LNCaP clone FGC (cell line): ENCODE measurements around the gene CDK9.

Experiments
- DNase-seq: peaks from one replicate; pipeline ENCODE4 v3.0.0-alpha.2; 2011; ENCODE audit warnings: low read depth
- H3K4me3 ChIP-seq: 2 replicates; pipeline ENCODE4 v1.5.1; 2011; ENCODE audit warnings: mild to moderate bottlenecking, low read depth, low read length, control low read depth
- TF ChIP-seq, protein P1 (sequence below): IDR thresholded peaks from 2 replicates; pipeline ENCODE4 v1.5.1; 2012; ENCODE audit warnings: mild to moderate bottlenecking; ENCODE audit not compliant: control insufficient read depth, insufficient read depth; ENCODE audit errors: extremely low read depth

Gene CDK9

GRCh38 chr9:127770583-127770904, 15.3 kb upstream of the CDK9 start:
- TF ChIP-seq, protein P1, sequence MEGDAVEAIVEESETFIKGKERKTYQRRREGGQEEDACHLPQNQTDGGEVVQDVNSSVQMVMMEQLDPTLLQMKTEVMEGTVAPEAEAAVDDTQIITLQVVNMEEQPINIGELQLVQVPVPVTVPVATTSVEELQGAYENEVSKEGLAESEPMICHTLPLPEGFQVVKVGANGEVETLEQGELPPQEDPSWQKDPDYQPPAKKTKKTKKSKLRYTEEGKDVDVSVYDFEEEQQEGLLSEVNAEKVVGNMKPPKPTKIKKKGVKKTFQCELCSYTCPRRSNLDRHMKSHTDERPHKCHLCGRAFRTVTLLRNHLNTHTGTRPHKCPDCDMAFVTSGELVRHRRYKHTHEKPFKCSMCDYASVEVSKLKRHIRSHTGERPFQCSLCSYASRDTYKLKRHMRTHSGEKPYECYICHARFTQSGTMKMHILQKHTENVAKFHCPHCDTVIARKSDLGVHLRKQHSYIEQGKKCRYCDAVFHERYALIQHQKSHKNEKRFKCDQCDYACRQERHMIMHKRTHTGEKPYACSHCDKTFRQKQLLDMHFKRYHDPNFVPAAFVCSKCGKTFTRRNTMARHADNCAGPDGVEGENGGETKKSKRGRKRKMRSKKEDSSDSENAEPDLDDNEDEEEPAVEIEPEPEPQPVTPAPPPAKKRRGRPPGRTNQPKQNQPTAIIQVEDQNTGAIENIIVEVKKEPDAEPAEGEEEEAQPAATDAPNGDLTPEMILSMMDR, result no peak
- H3K4me3 ChIP-seq, result peak overlapping the region; percentile 47
- DNase-seq, result no peak

DNA sequence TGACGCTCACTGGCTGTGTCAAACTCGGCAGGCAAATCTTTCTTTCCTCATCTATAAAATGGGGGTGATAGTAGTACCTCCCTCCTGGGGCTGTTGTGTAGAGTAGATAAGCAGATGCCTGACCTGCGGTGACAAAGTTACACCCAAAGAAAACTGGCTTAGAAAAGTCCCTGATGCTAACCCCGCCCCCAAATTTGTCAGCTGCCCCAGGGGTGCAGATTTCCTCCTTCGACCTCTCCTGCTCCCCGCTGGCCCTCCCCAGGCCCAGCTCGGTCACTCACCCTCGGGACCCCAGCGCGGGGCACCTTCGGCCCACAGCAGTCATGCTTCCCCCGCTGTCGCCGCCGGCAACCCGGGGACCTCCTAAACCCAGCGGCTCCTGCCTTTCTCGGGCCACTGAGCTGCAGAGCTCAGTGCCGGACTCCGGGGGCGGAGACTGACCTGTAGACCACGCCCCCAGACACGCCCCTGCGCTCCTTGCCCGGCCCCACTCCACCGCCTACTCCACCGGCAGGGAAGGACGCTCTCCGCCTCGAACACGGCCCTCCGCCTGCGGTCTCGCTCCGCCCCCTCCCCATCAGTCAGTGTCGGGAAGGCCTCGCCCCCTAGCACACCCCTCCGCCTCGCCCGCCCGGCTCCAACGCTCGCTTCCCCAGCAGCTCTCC, 14.8 kb upstream of the CDK9 start:
- DNase-seq, result peak; percentile 89
- H3K4me3 ChIP-seq, result peak overlapping the region; percentile 47
- TF ChIP-seq, protein P1, result no peak

DNA sequence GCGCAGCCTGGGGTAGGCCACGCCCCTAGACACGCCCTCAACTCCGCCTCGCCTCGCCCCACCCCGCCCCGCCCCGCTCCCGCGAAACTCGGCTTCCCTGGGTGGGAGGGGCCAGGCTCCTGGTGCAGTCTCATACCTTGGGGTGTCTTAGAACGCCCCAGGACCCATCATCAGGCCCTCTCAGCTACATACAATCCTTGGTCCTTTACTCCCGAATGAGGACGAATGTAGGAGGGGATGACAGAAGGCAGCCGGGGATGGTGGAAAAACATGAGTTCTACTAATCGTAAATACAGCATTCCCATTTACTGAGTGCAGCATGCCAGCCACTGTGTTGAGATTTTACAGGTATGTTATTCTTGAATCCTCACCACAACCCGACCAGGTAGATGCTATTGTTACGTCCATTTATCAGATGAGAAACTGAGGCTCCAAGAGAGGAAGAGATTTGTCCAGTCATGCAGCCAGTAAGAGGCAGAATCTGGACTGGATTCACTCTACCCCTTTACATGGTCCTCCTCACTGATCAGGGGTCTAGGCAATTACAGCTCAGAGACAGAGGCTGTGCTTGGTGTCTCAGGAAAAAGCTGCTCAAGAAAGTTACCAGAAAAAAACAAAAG, 14.2 kb upstream of the CDK9 start:
- H3K4me3 ChIP-seq, result peak overlapping the region; percentile 47

GRCh38 chr9:127772603-127773002, 13.2 kb upstream of the CDK9 start:
- TF ChIP-seq, protein P1, result no peak
- no peak for DNase-seq

More for the DNA sequence above, 14.2 kb upstream of the CDK9 start:
- TF ChIP-seq, protein P1, result no peak
- DNase-seq, result no peak

GRCh38 chr9:127773272-127773671, 12.6 kb upstream of the CDK9 start:
- TF ChIP-seq, protein P1, result no peak
- DNase-seq, result no peak
- H3K4me3 ChIP-seq, result no peak overlapping the region

More at GRCh38 chr9:127772603-127773002, 13.2 kb upstream of the CDK9 start:
- H3K4me3 ChIP-seq, result no peak overlapping the region

- TF ChIP-seq, protein P1, result no peak
- no peak overlapping the region for H3K4me3 ChIP-seq
- no peak for DNase-seq
Measured at GRCh38 chr9:127773981-127774380, 11.9 kb upstream of the CDK9 start.
